DND-41 (cell line): ENCODE data around the gene TIMM44.

Experiments
- ATAC-seq: fragments of 200-7000 bp; cut with Tn5 transposase; 3 replicates; pipeline ENCODE4 v1.9.1; 2021; ENCODE audit warnings: low read depth; ENCODE audit not compliant: insufficient read depth
- DNase-seq: peaks from one replicate; pipeline ENCODE4 v3.0.0-alpha.2; 2020
- H2AFZ ChIP-seq: 2 replicates; pipeline ENCODE4 v1.6.0; 2012; ENCODE audit warnings: low read depth, low read length
- H3K27ac ChIP-seq: 2 replicates; pipeline ENCODE4 v1.5.1; 2012; ENCODE audit warnings: low read length, inconsistent platforms
- H3K27me3 ChIP-seq: fragments of 200-600 bp; sonication (generic); 2 replicates; pipeline ENCODE4 v1.6.0; 2012; ENCODE audit warnings: low read length, mild to moderate bottlenecking, inconsistent platforms; ENCODE audit not compliant: insufficient read depth, poor library complexity
- H3K36me3 ChIP-seq: 2 replicates; pipeline ENCODE4 v1.5.1; 2012; ENCODE audit warnings: low read length, inconsistent platforms; ENCODE audit not compliant: insufficient read depth
- H3K4me1 ChIP-seq: 2 replicates; pipeline ENCODE4 v1.5.1; 2012; ENCODE audit warnings: mild to moderate bottlenecking, low read length; ENCODE audit not compliant: insufficient read depth
- H3K4me2 ChIP-seq: 2 replicates; pipeline ENCODE4 v1.6.0; 2012; ENCODE audit warnings: mild to moderate bottlenecking, moderate library complexity, low read length, inconsistent platforms; ENCODE audit not compliant: insufficient read depth
- H3K4me3 ChIP-seq, 2 experiments: fragments of 200-600 bp in 1 of 2; shearing (Covaris generic) in 1 of 2; 2 replicates each; pipeline ENCODE4 v1.5.1; 2012 to 2016; ENCODE audit warnings: inconsistent platforms in 2 of 2, low read length in 2 of 2, mild to moderate bottlenecking in 2 of 2, low read depth in 1 of 2, moderate library complexity in 1 of 2
- H3K79me2 ChIP-seq: 2 replicates; pipeline ENCODE4 v1.6.0; 2012; ENCODE audit warnings: low read length, inconsistent platforms; ENCODE audit not compliant: insufficient read depth
- H3K9ac ChIP-seq: 2 replicates; pipeline ENCODE4 v1.6.0; 2012; ENCODE audit warnings: low read depth, mild to moderate bottlenecking, inconsistent platforms, low read length, moderate library complexity
- H3K9me3 ChIP-seq: 2 replicates; pipeline ENCODE4 v1.5.1; 2012; ENCODE audit warnings: low read length, moderate library complexity, mild to moderate bottlenecking, inconsistent platforms; ENCODE audit not compliant: insufficient read depth, severe bottlenecking
- H4K20me1 ChIP-seq: 2 replicates; pipeline ENCODE4 v1.6.0; 2012; ENCODE audit warnings: low read length; ENCODE audit not compliant: insufficient read depth
- EZH2 ChIP-seq: IDR thresholded peaks from 3 replicates; pipeline ENCODE4 v1.6.1; 2012; ENCODE audit warnings: borderline replicate concordance, low read depth, mild to moderate bottlenecking, moderate library complexity, low read length, inconsistent platforms; ENCODE audit not compliant: severe bottlenecking
- TF ChIP-seq, protein P1 (sequence below): IDR thresholded peaks from 2 replicates; pipeline ENCODE4 v1.5.1; 2012; ENCODE audit warnings: borderline replicate concordance, low read length, moderate library complexity, mild to moderate bottlenecking; ENCODE audit not compliant: poor library complexity, severe bottlenecking; ENCODE audit errors: extremely low read depth

TIMM44 gene

DNA sequence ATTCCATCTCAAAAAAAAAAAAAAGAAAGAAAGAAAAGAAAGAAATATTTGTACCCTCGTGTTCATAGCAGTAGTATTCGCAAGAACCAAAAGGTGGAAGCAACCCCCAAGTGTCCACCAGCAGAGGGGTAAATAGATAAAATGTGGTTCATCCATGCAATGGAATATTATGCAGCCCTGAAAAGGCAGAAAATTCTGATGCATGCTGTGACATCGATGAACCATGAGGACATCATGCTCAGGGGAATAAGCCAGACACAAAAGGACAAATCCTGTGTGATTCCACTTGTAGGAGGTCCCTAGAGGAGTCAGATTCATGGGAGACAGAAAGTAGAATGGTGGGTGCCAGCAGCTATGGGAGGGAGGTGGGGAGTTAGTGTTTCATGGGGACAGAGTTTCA, 61.6 kb downstream of the TIMM44 start:
- H3K4me2 ChIP-seq = no peak overlapping the region
- no peak overlapping the region for H3K9ac ChIP-seq
- H3K4me1 ChIP-seq = peaks cover 3% of the 10 kb centered on the region; the same call in 1 of the 2 replicates
- H4K20me1 ChIP-seq = no peaks in the 10 kb centered on the region
- no peak for DNase-seq
- no peak overlapping the region for H3K4me3 ChIP-seq
- H3K36me3 ChIP-seq = no peaks in the 10 kb centered on the region
- no peak for TF ChIP-seq EZH2
- TF ChIP-seq, protein P1, sequence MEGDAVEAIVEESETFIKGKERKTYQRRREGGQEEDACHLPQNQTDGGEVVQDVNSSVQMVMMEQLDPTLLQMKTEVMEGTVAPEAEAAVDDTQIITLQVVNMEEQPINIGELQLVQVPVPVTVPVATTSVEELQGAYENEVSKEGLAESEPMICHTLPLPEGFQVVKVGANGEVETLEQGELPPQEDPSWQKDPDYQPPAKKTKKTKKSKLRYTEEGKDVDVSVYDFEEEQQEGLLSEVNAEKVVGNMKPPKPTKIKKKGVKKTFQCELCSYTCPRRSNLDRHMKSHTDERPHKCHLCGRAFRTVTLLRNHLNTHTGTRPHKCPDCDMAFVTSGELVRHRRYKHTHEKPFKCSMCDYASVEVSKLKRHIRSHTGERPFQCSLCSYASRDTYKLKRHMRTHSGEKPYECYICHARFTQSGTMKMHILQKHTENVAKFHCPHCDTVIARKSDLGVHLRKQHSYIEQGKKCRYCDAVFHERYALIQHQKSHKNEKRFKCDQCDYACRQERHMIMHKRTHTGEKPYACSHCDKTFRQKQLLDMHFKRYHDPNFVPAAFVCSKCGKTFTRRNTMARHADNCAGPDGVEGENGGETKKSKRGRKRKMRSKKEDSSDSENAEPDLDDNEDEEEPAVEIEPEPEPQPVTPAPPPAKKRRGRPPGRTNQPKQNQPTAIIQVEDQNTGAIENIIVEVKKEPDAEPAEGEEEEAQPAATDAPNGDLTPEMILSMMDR = no peak
- ATAC-seq = no peak
- no peaks in the 10 kb centered on the region for H3K27me3 ChIP-seq
- no peaks in the 10 kb centered on the region for H3K79me2 ChIP-seq
- H3K27ac ChIP-seq = no peak overlapping the region
- H3K9me3 ChIP-seq = no peaks in the 10 kb centered on the region
- H2AFZ ChIP-seq = no peak overlapping the region

- H3K4me2 ChIP-seq = no peak overlapping the region
These were observed 63.6 kb downstream of the TIMM44 start for GRCh38 chr19:7879836-7880235.

GRCh38 chr19:7879111-7879807, 64.2 kb downstream of the TIMM44 start:
- no peak overlapping the region for H3K27ac ChIP-seq
- H4K20me1 ChIP-seq = no peaks in the 10 kb centered on the region
- H3K27me3 ChIP-seq = no peaks in the 10 kb centered on the region
- H3K9ac ChIP-seq = no peak overlapping the region
- peaks cover 9% of the 10 kb centered on the region for H3K4me1 ChIP-seq
- H3K9me3 ChIP-seq = no peaks in the 10 kb centered on the region
- H3K79me2 ChIP-seq = no peaks in the 10 kb centered on the region
- ATAC-seq (no peak), DNase-seq (no peak)
- TF ChIP-seq, protein P1 = no peak
- no peak for TF ChIP-seq EZH2
- no peak overlapping the region for H2AFZ ChIP-seq
- no peaks in the 10 kb centered on the region for H3K36me3 ChIP-seq
- no peak overlapping the region for H3K4me3 ChIP-seq
- no peak overlapping the region for H3K4me2 ChIP-seq

More at GRCh38 chr19:7879836-7880235, 63.6 kb downstream of the TIMM44 start:
- Histone ChIP-seq H3K27me3 (no peaks in the 10 kb centered on the region), H3K4me3 (no peak overlapping the region), H2AFZ (no peak overlapping the region), H3K4me1 (peaks cover 4% of the 10 kb centered on the region), H3K36me3 (no peaks in the 10 kb centered on the region), H4K20me1 (no peaks in the 10 kb centered on the region), H3K9ac (no peak overlapping the region), H3K27ac (no peak overlapping the region), H3K79me2 (no peaks in the 10 kb centered on the region), H3K9me3 (no peaks in the 10 kb centered on the region)
- ATAC-seq (no peak), DNase-seq (no peak)
- TF ChIP-seq EZH2 = no peak
- TF ChIP-seq, protein P1 = no peak
